ENCODE measurements around the gene TSEN15. TPM values are rescaled to one million over a fixed set of nuclear protein-coding genes. Genes with fewer than 3 reads are reported as not detected.

TSEN15 gene
- total RNA-seq, 2 donors from 2014 or later = 17.1 to 23.1 TPM

- no peak for TF ChIP-seq POLR2A (IDR thresholded peaks at IDR 0.05)
- TF ChIP-seq, protein P1, sequence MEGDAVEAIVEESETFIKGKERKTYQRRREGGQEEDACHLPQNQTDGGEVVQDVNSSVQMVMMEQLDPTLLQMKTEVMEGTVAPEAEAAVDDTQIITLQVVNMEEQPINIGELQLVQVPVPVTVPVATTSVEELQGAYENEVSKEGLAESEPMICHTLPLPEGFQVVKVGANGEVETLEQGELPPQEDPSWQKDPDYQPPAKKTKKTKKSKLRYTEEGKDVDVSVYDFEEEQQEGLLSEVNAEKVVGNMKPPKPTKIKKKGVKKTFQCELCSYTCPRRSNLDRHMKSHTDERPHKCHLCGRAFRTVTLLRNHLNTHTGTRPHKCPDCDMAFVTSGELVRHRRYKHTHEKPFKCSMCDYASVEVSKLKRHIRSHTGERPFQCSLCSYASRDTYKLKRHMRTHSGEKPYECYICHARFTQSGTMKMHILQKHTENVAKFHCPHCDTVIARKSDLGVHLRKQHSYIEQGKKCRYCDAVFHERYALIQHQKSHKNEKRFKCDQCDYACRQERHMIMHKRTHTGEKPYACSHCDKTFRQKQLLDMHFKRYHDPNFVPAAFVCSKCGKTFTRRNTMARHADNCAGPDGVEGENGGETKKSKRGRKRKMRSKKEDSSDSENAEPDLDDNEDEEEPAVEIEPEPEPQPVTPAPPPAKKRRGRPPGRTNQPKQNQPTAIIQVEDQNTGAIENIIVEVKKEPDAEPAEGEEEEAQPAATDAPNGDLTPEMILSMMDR (IDR thresholded peaks at IDR 0.05) = no peak
- Histone ChIP-seq H3K4me1 (no peaks in the 10 kb centered on the region), H3K4me3 (no peak overlapping the region), H3K27me3 (no peaks in the 10 kb centered on the region), H3K36me3 (replicated peaks in 1 of 2; ENCODE audit: insufficient read depth in 1 of 2, low read depth in 2 of 2) (no peaks in the 10 kb centered on the region), H3K9me3 (no peaks in the 10 kb centered on the region), H3K27ac (no peak overlapping the region)
- intact Hi-C loops (cut with DNase I) = no loop called here
- DNase-seq = no peak
- ATAC-seq = no peak
Measured at GRCh38 chr1:184114818-184115398, 63.4 kb downstream of the TSEN15 start.

DNA sequence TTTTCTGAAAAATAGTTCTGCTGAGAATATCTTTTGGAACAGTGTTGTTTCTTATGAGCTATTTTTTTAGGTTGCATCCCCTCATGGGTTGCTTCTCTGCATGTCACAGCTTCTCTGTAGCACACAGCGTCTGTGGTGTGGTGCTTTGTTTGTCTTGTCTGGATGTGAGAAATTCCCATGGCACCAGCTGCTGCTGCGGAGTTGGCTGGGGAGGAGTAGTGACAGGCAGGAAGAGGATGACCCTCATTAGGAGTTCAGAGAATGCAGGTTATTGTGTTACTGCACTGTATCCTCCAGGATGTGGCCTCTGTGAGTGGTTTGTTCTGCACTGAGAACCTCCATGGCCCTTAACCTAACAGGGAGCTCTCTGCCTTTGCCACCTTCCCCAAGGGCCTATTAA is 64.8 kb downstream of the TSEN15 start:
- DNase-seq (no peak), ATAC-seq (no peak)
- H3K4me3 ChIP-seq = no peak overlapping the region
- H3K27me3 ChIP-seq = no peaks in the 10 kb centered on the region
- no peaks in the 10 kb centered on the region for H3K36me3 ChIP-seq (replicated peaks in 1 of 2; ENCODE audit: insufficient read depth in 1 of 2, low read depth in 2 of 2)
- TF ChIP-seq, protein P1 (IDR thresholded peaks at IDR 0.05) = no peak
- TF ChIP-seq POLR2A (IDR thresholded peaks at IDR 0.05) = no peak
- H3K27ac ChIP-seq = no peak overlapping the region
- H3K4me1 ChIP-seq = no peaks in the 10 kb centered on the region
- H3K9me3 ChIP-seq = no peaks in the 10 kb centered on the region
- intact Hi-C loops (cut with DNase I) = no loop called here
- 75 to 78% methylated on average over 2 of the region's 2 CpGs for WGBS, 2 donors

DNA sequence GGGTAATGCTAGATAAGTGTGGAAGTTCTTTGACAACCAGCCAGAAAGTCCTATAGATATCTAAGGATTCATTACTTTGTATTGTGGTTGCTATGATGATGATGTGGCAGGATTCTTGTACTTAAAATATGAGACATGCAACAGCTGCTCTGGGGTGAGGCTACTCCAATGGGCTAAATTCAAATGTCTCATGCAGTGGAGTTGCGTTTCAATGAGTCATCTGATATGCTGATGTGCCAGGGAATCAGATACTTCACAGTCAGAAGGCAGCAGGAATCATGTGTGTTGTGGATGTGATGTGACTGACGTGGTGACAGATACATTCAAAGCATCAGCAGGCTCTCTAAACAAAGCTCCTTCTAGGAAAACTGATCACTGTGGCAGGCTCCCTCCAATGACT is 66.5 kb downstream of the TSEN15 start:
- DNase-seq = no peak
- 92 to 95% methylated on average over 2 of the region's 2 CpGs for WGBS, 2 donors
- Histone ChIP-seq H3K9me3 (no peaks in the 10 kb centered on the region), H3K27me3 (no peaks in the 10 kb centered on the region), H3K4me1 (no peaks in the 10 kb centered on the region), H3K27ac (no peak overlapping the region), H3K36me3 (replicated peaks in 1 of 2; ENCODE audit: insufficient read depth in 1 of 2, low read depth in 2 of 2) (no peaks in the 10 kb centered on the region), H3K4me3 (no peak overlapping the region)
- no peak for ATAC-seq
- TF ChIP-seq, protein P1 (IDR thresholded peaks at IDR 0.05) = no peak
- TF ChIP-seq POLR2A (IDR thresholded peaks at IDR 0.05) = no peak
- intact Hi-C loops (cut with DNase I) = no loop called here

Other genes starting within 250 kb of the TSEN15 start
- gene RGL1, start 246.6 kb upstream of the TSEN15 start, total RNA-seq = 10 to 100 TPM in 1 of 2 donors, 1 to 10 TPM in 1; 9.9 to 16.2 TPM
- gene COLGALT2, start 14.0 kb upstream of the TSEN15 start, total RNA-seq = 1 to 10 TPM; 2.3 to 6.9 TPM

Data from body of pancreas (tissue), 4 donors.